Measurements from ENCODE around the gene LRRK1.

- TF ChIP-seq CTCF (IDR thresholded peaks at IDR 0.05) (no peak), EP300 (IDR thresholded peaks at IDR 0.05) (no peak), POLR2A (IDR thresholded peaks at IDR 0.05) (no peak)
Measured at GRCh38 chr15:100985401-100985800, 66.2 kb downstream of the LRRK1 start.

All from ovary (tissue), 3 donors.